ENCODE data around the gene DDX4.

- TF ChIP-seq POLR2A (IDR thresholded peaks at IDR 0.05) (no peak), CTCF (IDR thresholded peaks at IDR 0.05) (no peak)
Observed at GRCh38 chr5:55708732-55709131, 29.1 kb upstream of the DDX4 start.
